GM18909 (cell line): Measurements from ENCODE around the gene EPSTI1.
A peak's percentile ranks its signal among the peaks of the same experiment; 100 is the strongest.

ENCODE experiments used
- ATAC-seq: cut with Tn5 transposase; IDR thresholded peaks from one replicate; pipeline ENCODE4 v1.9.1; 2021; ENCODE audit warnings: mild to moderate bottlenecking; ENCODE audit not compliant: unreplicated experiment, poor library complexity

Gene EPSTI1, protein sequence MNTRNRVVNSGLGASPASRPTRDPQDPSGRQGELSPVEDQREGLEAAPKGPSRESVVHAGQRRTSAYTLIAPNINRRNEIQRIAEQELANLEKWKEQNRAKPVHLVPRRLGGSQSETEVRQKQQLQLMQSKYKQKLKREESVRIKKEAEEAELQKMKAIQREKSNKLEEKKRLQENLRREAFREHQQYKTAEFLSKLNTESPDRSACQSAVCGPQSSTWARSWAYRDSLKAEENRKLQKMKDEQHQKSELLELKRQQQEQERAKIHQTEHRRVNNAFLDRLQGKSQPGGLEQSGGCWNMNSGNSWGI

DNA sequence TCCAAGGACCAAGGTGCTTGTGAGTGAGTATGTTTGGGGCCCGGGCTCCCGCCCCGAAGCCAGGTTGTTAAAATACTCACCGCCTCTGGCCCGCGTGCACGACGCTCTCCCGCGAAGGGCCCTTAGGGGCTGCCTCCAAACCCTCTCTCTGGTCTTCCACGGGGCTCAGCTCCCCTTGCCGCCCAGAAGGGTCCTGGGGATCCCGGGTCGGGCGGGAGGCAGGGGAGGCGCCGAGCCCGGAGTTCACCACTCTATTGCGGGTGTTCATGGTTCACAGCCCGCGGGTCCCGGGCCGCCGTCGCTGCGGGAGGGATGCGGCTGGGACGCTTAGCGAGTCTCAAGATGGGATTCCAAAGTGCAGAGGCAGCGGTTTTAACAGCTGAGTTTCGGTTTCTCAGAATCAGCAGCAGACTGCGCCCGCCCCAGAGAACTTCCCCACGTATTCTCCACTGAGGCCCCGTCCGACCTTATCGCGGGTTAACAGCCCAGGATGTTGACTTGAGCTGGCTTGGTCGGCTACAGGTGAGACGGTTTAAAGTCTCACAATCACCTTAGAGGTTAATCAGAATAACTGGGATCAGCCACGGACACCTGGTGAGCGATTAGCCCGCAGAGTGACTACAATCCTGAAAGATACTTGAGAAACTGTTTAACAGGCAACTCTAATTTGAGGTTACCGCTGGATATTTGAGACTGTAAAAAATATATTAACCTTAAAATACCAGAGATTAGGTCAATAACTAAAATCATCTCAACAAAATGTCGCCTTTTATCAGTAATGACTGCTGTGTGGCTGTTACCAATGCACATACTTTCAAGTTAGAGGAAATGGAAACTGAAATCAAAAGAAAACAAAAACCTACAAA lies at the start of gene EPSTI1:
EPSTI1 (minus strand) TSS at position 344 of the 866 bp plus-strand sequence; CDS start at position 268, 76 bp downstream.
- peak; percentile 83 for ATAC-seq

DNA sequence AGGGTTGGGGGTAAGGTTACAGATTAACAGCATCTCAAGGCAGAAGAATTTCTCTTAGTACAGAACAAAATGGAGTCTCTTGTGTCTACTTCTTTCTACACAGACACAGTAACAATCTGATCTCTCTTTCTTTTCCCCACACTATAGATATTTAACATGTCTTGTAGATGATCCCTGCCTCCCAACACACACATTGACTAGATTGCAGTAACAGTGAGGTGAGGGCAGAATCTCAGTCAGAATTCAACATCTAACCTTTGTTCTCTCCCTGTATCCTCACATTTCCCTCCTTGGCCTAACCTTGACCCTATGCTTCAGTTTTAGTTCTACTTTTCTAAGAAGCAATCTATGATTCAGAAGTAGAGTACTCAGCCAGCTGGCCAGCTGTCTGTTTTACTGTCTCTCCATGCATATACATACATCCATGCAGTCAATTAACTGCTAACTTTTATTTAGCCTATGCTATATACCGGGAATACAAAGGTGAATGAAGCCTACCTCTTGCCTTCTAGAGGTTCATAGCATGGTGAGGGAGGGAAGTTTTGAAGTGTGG lies 49.4 kb upstream of the EPSTI1 start:
- ATAC-seq, result peak; percentile 73

DNA sequence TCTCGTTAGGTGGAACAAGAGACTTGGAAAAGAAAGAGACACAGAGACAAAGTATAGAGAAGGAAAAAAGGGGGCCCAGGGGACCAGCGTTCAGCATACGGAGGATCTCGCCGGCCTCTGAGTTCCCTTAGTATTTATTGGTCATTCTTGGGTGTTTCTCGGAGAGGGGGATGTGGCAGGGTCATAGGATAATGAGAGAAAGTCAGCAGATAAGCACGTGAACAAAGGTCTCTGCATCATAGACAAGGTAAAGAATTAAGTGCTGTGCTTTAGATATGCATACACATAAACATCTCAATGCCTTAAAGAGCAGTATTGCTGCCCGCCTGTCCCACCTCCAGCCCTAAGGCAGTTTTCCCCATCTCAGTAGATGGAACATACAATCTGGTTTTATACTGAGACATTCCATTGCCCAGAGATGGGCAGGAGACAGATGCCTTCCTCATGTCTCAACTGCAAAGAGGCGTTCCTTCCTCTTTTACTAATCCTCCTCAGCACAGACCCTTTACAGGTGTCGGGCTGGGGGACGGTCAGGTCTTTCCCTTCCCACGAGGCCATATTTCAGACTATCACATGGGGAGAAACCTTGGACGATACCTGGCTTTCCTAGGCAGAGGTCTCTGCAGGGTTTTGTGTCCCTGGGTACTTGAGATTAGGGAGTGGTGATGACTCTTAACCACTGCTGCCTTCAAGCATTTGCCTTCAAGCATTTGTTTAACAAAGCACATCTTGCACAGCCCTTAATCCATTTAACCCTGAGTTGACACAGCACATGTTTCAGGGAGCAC lies 48.7 kb upstream of the EPSTI1 start:
- ATAC-seq, result peak; percentile 29

DNA sequence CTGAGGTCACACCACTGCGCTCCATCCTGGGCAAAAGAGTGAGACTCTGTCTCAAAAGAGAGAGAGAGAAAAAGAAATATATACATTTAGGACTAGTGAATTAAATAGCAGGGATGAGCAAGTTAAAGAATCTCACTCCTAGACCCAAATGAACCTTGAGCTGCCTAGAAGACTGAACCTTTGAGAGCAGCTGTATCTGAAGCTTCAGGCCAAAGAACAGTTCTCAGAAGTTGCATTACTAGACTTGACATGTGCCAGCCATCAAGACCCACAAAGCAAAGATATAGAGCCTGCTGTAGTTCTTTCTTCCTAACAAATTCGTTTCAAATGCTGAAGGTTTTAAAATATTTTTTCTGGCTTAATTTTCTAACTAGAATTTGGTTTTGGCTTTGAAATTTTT lies 47.9 kb upstream of the EPSTI1 start:
- no peak for ATAC-seq

DNA sequence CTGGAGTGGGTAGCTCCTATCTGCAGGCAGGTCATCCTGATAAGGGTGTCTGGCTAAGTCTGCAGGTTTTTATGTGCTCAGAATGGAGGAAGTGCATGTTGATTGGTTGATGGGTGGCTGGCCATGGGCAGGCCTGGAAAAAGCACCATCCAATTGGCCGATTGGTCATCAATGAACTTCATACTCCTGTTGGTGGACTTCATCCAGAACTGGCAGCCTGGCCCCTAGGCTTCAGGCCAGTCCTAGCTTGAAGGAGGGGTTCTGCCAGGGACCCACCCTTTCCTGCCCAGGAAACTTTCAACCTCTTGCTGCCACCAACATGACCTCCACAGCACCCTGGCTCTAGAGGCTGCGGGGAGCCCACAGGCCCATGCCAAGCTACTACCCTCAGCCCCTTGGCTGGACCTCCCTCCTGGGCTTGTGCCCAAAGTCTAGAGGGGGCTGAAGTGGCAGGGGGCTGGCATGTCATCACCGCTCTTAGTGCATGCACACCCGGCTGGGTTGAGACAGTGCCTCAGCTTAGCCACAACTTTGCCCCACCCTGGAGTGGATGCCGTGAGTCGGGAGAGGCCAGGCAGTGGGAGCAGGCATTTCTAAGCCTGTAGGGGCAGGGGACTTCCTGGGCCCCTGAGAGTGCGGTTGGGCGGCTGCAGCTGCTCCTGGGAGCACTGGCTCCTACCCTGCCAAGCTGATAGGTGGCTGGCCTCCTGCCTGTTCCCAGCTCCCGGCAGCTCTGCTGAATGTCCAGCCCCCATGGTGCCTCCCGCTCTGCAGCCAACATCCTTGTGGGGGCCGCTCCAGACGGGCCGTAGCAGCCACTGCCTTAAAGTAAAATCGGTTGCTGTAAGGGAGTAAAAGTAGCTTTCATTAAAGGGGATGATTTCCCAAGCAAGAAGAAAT lies 44.6 kb upstream of the EPSTI1 start:
- no peak for ATAC-seq

DNA sequence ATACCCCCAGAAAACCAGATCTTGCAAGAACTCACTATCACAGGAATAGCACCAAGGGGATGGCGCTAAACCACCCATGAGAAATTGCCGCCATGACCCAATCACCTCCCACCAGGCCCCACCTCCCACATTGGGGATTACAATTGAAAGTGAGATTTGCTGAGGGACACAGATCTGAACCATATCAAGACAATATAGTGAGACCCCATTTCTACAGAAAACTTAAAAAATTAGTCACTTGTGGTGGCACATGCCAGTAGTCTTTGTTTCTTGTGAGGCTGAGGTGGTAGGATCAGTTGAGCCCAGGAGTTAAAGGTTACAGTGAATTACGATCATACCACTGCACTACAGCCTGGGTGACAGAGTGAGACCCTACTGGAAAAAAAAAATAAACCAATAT lies 41.0 kb upstream of the EPSTI1 start:
- ATAC-seq, result no peak

DNA sequence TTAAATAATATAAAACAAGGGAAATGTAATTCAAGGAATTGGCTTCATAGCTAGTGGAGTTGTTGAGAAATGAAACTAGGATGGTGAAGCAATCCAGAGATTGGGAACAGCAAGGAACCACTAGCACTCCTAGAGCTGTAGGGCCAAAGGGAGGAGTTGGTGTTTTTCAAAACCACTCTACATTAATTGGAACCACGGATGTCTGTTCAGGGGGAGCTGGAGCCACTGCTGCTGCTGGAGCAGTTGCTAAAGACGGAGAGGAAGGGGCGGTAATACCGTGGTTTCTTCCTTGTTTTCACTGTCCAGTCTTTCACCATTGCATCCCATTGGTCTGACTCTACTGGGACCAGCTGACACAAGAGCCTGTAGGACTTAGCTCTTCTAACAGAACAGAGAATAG lies 39.8 kb upstream of the EPSTI1 start:
- no peak for ATAC-seq

DNA sequence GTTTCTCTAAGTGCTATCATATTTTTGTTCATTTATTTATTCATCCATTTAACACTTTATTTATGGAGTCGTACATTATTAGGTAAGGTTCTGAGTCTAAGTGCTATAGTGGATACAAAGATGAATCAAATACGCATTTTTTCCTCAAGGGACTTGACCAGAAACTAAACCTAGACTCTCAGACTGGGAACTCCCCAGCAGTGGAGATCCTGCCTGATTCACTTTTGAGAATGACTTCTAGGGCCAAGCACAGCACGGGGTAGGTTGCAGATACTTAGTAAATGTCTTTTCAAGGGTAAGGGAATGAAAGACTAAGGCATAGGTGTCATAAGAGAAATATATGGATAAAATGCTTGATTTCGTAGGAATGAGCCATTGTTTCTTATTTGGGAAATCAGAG lies 38.5 kb upstream of the EPSTI1 start:
- peak; percentile 54 for ATAC-seq

DNA sequence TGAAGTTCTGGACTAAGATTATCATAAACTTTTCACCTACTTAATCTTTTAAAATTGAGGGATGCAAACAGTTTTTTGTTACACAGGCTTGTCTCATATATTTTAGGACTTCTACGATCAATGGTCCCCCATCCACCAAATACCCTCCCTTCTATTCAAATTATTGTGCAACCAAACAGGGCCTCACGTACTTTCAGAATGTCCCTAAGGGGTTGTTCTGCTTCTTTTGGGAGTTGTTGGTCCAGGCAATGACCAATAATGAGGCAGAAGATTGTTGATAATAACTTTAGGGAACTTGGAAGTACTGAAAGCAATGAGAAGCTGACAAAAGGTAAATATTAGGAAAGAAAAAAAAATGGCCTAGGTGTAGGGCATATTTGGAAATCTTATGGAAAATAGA lies 34.2 kb upstream of the EPSTI1 start:
- ATAC-seq, result no peak

DNA sequence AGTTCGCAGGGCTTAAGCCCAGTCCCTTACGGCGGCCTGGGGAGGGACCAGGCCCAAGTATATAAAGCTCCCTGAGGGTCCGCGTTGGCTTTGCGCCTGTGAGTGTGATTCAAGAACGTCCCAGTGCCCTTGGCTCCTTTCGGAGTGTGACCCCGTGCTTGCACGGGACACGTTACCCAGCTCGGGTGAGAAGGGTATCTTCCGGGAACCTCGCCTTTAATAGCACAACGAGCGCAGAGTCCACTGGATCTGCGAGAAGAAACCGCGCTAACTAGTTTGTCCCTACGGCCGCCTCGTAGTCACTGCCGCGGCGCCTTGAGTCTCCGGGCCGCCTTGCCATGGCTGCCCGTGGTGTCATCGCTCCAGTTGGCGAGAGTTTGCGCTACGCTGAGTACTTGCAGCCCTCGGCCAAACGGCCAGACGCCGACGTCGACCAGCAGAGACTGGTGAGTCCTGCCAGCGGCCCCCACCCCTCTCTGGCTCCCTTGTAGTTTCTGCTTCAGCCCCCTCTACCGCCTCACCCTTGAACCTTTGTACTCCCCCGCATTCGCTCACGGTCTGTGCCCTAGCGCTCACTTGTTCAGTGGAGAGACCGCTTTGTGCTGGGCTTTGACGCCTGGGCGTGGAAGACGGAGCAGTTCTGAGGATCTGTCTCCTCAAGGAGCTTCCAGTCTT lies 31.4 kb upstream of the EPSTI1 start, which contains the start of gene DNAJC15:
DNAJC15 (plus strand) TSS at position 298 of the 675 bp plus-strand sequence; CDS start at position 339, 41 bp downstream.
- peak; percentile 89 for ATAC-seq

DNA sequence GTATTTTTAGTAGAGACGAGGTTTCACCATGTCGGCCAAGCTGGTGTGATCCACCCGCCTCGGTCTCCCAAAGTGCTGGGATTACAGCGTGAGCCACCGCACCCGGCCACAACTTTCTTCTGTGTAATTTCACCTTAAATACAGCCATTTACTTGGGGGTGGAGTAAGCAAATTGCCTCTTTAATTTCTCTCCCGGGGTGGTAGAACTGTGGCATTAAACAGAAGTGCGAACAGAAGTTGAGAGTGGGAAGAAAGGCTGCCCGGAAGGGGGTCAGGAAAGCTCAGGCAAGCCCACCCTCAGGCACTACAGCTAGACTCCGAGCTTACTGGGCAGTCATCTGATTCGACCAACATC lies 30.9 kb upstream of the EPSTI1 start:
- no peak for ATAC-seq

DNA sequence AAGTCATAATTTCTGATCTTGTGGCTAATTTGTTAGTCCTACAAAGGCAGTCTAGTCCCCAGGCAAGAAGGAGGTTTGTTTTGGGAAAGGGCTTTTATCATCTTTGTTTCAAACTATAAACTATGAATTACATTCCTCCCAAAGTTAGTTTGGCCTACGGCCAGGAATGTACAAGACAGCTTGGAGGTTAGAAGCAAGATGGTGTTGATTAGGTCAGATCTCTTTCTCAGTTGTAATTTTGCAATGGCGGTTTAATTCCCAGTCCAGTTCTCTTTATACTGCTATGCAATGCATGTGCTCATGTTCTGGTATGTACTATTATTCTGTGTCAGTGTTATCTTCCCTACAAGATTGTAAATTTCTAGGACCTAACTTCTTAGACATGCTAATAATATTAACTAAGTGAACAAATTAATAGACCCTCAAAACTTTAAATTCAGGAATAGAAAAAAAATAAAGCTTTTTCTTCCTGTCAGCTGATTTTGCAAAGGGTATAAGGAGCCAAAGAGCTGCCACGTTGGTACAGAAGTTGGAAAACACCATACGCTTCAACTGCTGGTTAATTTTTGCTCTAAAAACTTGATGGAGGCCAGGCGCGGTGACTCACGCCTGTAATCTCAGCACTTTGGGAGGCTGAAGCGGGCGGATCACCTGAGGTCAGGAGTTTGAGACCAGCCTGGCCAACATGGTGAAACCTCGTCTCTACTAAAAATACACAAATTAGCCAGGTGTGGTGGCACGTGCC lies 30.1 kb upstream of the EPSTI1 start:
- no peak for ATAC-seq

DNA sequence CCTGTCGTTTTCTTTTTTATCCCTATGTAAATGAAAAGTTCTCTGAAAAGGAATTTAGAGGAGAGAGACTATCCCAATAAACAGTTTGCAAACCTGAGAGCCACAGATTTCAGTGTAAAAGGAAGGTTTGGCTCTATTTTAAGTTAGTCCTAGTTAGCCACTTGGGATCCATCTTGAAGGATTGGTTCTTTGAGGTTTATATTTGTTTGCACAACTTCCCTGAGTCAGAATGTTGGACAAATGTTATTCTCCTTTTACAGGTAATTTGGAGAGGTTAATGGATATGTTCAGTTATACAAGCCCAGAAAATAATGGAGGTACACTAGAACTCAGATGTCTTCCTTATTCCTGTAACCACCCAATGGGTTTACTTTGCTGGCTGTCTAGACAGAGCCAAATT lies 28.8 kb upstream of the EPSTI1 start:
- ATAC-seq, result no peak

DNA sequence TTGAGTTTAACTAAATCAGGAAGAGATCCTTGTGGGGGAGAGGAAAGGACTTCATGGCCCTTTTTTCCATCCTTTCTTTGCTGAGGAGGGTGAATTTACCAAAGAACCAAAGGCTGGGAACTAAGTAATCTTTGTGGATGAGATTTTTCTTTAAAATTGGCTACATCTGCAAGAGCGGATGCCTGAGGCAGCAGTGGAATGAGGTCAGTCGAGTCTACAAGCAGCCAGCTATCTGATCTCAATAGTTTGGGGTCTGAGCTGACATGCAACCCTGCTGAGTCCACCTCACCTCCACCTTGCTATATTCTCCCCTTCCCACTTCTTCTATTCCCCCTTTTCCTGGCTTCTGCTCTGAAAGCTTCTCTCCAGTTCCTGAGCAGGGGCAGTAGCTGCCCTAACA lies 27.8 kb upstream of the EPSTI1 start:
- ATAC-seq, result no peak

DNA sequence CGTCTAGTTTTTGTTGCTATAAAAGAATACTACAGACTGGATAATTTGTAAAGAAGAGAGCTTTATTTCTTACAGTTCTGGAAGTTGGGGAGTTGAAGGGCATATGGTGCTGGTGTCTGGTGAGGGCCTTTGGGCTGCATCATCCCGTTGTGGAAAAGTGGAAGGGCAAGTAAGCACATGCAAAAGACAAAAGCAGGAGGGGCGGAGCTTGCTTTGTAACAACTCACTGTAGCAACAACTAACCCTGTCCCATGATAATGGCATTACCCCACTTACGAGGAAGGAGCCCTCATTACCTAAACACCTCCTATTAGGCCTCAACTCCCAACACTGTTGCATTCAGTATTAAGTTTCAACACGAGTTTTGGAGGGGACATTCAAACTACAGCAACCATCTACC lies 24.2 kb upstream of the EPSTI1 start:
- ATAC-seq, result no peak

DNA sequence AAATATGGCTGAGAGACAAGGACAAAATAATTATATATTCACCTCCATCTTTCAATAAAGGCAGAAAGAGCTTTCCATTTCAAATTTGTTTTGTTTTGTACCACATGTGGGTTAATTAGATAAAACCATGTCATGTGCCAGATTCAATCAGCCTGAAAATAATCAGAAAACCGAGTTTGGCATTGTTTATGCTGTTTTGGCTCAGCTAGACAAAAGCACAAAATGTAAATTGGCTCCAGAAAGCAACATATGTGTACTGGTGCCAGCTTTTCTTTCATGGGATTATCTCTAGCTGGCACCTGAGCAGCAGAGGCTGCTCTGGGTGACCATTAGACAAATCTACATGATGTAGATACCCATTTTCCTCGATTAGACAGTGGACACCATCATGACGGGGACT lies 22.1 kb upstream of the EPSTI1 start:
- no peak for ATAC-seq

DNA sequence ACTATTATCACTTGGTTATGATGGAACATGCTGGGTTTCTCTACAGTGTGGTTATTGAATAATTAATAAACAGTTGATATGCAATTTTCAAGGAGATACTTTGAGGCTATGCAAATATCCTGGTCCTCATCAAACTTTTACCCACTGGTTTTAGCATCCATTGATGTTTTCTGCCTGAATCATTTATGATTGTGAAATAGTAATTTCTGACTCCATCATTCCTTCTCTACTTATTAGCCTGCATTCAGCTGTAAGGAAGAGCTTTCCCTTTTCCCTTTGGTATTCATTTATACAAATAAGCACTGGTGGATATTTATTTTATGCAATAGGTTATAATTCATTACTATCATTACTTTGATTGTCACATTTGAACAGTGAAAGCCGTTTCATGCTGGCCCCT lies 17.5 kb upstream of the EPSTI1 start:
- no peak for ATAC-seq

DNA sequence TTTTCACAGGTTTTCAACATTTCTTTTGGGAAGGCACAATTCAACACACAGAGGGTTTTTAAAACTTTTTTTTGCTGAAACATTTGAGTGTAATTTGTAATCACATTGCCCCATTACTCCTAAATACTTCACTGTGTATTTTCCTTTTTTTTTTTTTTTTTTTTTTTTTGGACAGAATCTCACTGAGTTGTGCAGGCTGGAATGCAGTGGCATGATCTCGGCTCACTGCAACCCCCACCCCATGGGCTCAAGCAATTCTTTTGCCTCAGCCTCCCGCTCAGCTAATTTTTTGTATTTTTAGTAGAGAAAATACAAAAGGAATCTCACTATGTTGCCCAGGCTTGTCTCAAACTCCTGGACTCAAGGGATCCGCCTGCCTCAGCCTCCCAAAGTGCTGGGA lies 16.6 kb upstream of the EPSTI1 start:
- ATAC-seq, result no peak
